Measurements from ENCODE around the gene PRKD1.

Gene PRKD1

GRCh38 chr14:29926228-29926627, 1.4 kb downstream of the PRKD1 start:
- DNase-seq (ENCODE audit: low read depth), result peak; percentile 28
- no peaks in the 10 kb centered on the region for H3K9me3 ChIP-seq (ENCODE audit: control insufficient read depth, low read length)
- H3K36me3 ChIP-seq (ENCODE audit: control insufficient read depth, insufficient read depth, low read length, severe bottlenecking), result no peaks in the 10 kb centered on the region
- peaks cover 43% of the 10 kb centered on the region for H3K4me1 ChIP-seq (ENCODE audit: control insufficient read depth, insufficient read depth, low read length)
- no peaks in the 10 kb centered on the region for H3K27me3 ChIP-seq (replicated peaks; ENCODE audit: control insufficient read depth, insufficient read depth, low read length)
- peak overlapping the region; percentile 89 for H3K4me3 ChIP-seq (ENCODE audit: low read length)
- peak overlapping the region; percentile 86 for H3K9ac ChIP-seq (ENCODE audit: low read length)

GRCh38 chr14:29925736-29926135, 1.9 kb downstream of the PRKD1 start:
- Histone ChIP-seq H3K36me3 (ENCODE audit: control insufficient read depth, insufficient read depth, low read length, severe bottlenecking) (no peaks in the 10 kb centered on the region), H3K27me3 (replicated peaks; ENCODE audit: control insufficient read depth, insufficient read depth, low read length) (no peaks in the 10 kb centered on the region), H3K4me3 (ENCODE audit: low read length) (peak overlapping the region; percentile 89), H3K9ac (ENCODE audit: low read length) (peak overlapping the region; percentile 86), H3K9me3 (ENCODE audit: control insufficient read depth, low read length) (no peaks in the 10 kb centered on the region), H3K4me1 (ENCODE audit: control insufficient read depth, insufficient read depth, low read length) (peaks cover 43% of the 10 kb centered on the region)
- DNase-seq (ENCODE audit: low read depth), result peak; percentile 36

GRCh38 chr14:29925101-29925722, 2.4 kb downstream of the PRKD1 start:
- H3K4me3 ChIP-seq (ENCODE audit: low read length), result peak overlapping the region; percentile 89
- no peaks in the 10 kb centered on the region for H3K27me3 ChIP-seq (replicated peaks; ENCODE audit: control insufficient read depth, insufficient read depth, low read length)
- H3K36me3 ChIP-seq (ENCODE audit: control insufficient read depth, insufficient read depth, low read length, severe bottlenecking), result no peaks in the 10 kb centered on the region
- peaks cover 39% of the 10 kb centered on the region for H3K4me1 ChIP-seq (ENCODE audit: control insufficient read depth, insufficient read depth, low read length)
- H3K9ac ChIP-seq (ENCODE audit: low read length), result peak overlapping the region; percentile 86
- H3K9me3 ChIP-seq (ENCODE audit: control insufficient read depth, low read length), result no peaks in the 10 kb centered on the region
- peak; percentile 64 for DNase-seq (ENCODE audit: low read depth)

- DNase-seq (ENCODE audit: low read depth), result no peak
- no peak overlapping the region for H3K4me3 ChIP-seq (ENCODE audit: low read length)
- H3K9ac ChIP-seq (ENCODE audit: low read length), result no peak overlapping the region
- no peaks in the 10 kb centered on the region for H3K27me3 ChIP-seq (replicated peaks; ENCODE audit: control insufficient read depth, insufficient read depth, low read length)
- H3K4me1 ChIP-seq (ENCODE audit: control insufficient read depth, insufficient read depth, low read length), result peaks cover 21% of the 10 kb centered on the region
- no peaks in the 10 kb centered on the region for H3K36me3 ChIP-seq (ENCODE audit: control insufficient read depth, insufficient read depth, low read length, severe bottlenecking)
- no peaks in the 10 kb centered on the region for H3K9me3 ChIP-seq (ENCODE audit: control insufficient read depth, low read length)
Observed at GRCh38 chr14:29919845-29920244, 7.8 kb downstream of the PRKD1 start.

GRCh38 chr14:29918981-29919380, 8.7 kb downstream of the PRKD1 start:
- DNase-seq (ENCODE audit: low read depth), result no peak

GRCh38 chr14:29913566-29913965, 14.1 kb downstream of the PRKD1 start:
- Histone ChIP-seq H3K9me3 (ENCODE audit: control insufficient read depth, low read length) (no peaks in the 10 kb centered on the region), H3K27me3 (replicated peaks; ENCODE audit: control insufficient read depth, insufficient read depth, low read length) (no peaks in the 10 kb centered on the region), H3K4me1 (ENCODE audit: control insufficient read depth, insufficient read depth, low read length) (peaks cover 3% of the 10 kb centered on the region), H3K36me3 (ENCODE audit: control insufficient read depth, insufficient read depth, low read length, severe bottlenecking) (no peaks in the 10 kb centered on the region), H3K9ac (ENCODE audit: low read length) (no peak overlapping the region), H3K4me3 (ENCODE audit: low read length) (no peak overlapping the region)
- no peak for DNase-seq (ENCODE audit: low read depth)

More at GRCh38 chr14:29918981-29919380, 8.7 kb downstream of the PRKD1 start:
- H3K36me3 ChIP-seq (ENCODE audit: control insufficient read depth, insufficient read depth, low read length, severe bottlenecking), result no peaks in the 10 kb centered on the region
- no peak overlapping the region for H3K4me3 ChIP-seq (ENCODE audit: low read length)
- no peaks in the 10 kb centered on the region for H3K27me3 ChIP-seq (replicated peaks; ENCODE audit: control insufficient read depth, insufficient read depth, low read length)
- no peaks in the 10 kb centered on the region for H3K9me3 ChIP-seq (ENCODE audit: control insufficient read depth, low read length)
- H3K4me1 ChIP-seq (ENCODE audit: control insufficient read depth, insufficient read depth, low read length), result peaks cover 13% of the 10 kb centered on the region
- no peak overlapping the region for H3K9ac ChIP-seq (ENCODE audit: low read length)

- no peak overlapping the region for H3K4me3 ChIP-seq (ENCODE audit: low read length)
- H3K36me3 ChIP-seq (ENCODE audit: control insufficient read depth, insufficient read depth, low read length, severe bottlenecking), result no peaks in the 10 kb centered on the region
Observed at GRCh38 chr14:29911810-29912209, 15.8 kb downstream of the PRKD1 start.

GRCh38 chr14:29908652-29909577, 18.7 kb downstream of the PRKD1 start:
- Histone ChIP-seq H3K4me1 (ENCODE audit: control insufficient read depth, insufficient read depth, low read length) (peaks cover 10% of the 10 kb centered on the region), H3K4me3 (ENCODE audit: low read length) (no peak overlapping the region), H3K27me3 (replicated peaks; ENCODE audit: control insufficient read depth, insufficient read depth, low read length) (no peaks in the 10 kb centered on the region), H3K9ac (ENCODE audit: low read length) (no peak overlapping the region), H3K36me3 (ENCODE audit: control insufficient read depth, insufficient read depth, low read length, severe bottlenecking) (no peaks in the 10 kb centered on the region), H3K9me3 (ENCODE audit: control insufficient read depth, low read length) (no peaks in the 10 kb centered on the region)
- DNase-seq (ENCODE audit: low read depth), result no peak

More at GRCh38 chr14:29911810-29912209, 15.8 kb downstream of the PRKD1 start:
- Histone ChIP-seq H3K27me3 (replicated peaks; ENCODE audit: control insufficient read depth, insufficient read depth, low read length) (no peaks in the 10 kb centered on the region), H3K9me3 (ENCODE audit: control insufficient read depth, low read length) (no peaks in the 10 kb centered on the region), H3K9ac (ENCODE audit: low read length) (no peak overlapping the region), H3K4me1 (ENCODE audit: control insufficient read depth, insufficient read depth, low read length) (peaks cover 5% of the 10 kb centered on the region)
- no peak for DNase-seq (ENCODE audit: low read depth)

- Histone ChIP-seq H3K27me3 (replicated peaks; ENCODE audit: control insufficient read depth, insufficient read depth, low read length) (no peaks in the 10 kb centered on the region), H3K4me3 (ENCODE audit: low read length) (no peak overlapping the region), H3K4me1 (ENCODE audit: control insufficient read depth, insufficient read depth, low read length) (peaks cover 10% of the 10 kb centered on the region), H3K36me3 (ENCODE audit: control insufficient read depth, insufficient read depth, low read length, severe bottlenecking) (no peaks in the 10 kb centered on the region), H3K9ac (ENCODE audit: low read length) (no peak overlapping the region), H3K9me3 (ENCODE audit: control insufficient read depth, low read length) (no peaks in the 10 kb centered on the region)
- DNase-seq (ENCODE audit: low read depth), result peak; percentile 39
Observed at GRCh38 chr14:29906256-29906870, 21.3 kb downstream of the PRKD1 start.

GRCh38 chr14:29905543-29905942, 22.1 kb downstream of the PRKD1 start:
- Histone ChIP-seq H3K4me1 (ENCODE audit: control insufficient read depth, insufficient read depth, low read length) (peaks cover 10% of the 10 kb centered on the region), H3K9me3 (ENCODE audit: control insufficient read depth, low read length) (no peaks in the 10 kb centered on the region), H3K4me3 (ENCODE audit: low read length) (no peak overlapping the region), H3K9ac (ENCODE audit: low read length) (no peak overlapping the region), H3K36me3 (ENCODE audit: control insufficient read depth, insufficient read depth, low read length, severe bottlenecking) (no peaks in the 10 kb centered on the region), H3K27me3 (replicated peaks; ENCODE audit: control insufficient read depth, insufficient read depth, low read length) (no peaks in the 10 kb centered on the region)
- no peak for DNase-seq (ENCODE audit: low read depth)

Data from adipocyte (in vitro differentiated cells).